Smooth muscle cell (in vitro differentiated cells): ENCODE results near the gene ANKRD11. TPM values are rescaled to one million over a fixed set of nuclear protein-coding genes. Genes with fewer than 3 reads are reported as not detected.
A peak's percentile ranks its signal among the peaks of the same experiment; 100 is the strongest.

Experiments
- DNase-seq: peaks from one replicate; lab custom pipeline; 2025; ENCODE audit not compliant: unreplicated experiment; lab: John Stamatoyannopoulos, UW
- H2AFZ ChIP-seq: fragments of 200-600 bp; sonication (generic); 2 replicates; pipeline ENCODE4 v1.6.0; 2016; ENCODE audit warnings: antibody characterized with exemption, low read depth, mild to moderate bottlenecking
- H3F3A ChIP-seq: fragments of 200-600 bp; sonication (generic); 2 replicates; pipeline ENCODE4 v1.6.0; 2017; ENCODE audit warnings: antibody characterized with exemption, low read depth
- H3K27ac ChIP-seq: fragments of 200-600 bp; sonication (generic); 2 replicates; pipeline ENCODE4 v1.5.1; 2016; ENCODE audit warnings: low read depth, mild to moderate bottlenecking
- H3K27me3 ChIP-seq: fragments of 200-600 bp; sonication (generic); 2 replicates; pipeline ENCODE4 v1.6.1; 2016; ENCODE audit warnings: low read depth, mild to moderate bottlenecking
- H3K36me3 ChIP-seq: fragments of 200-600 bp; sonication (generic); 2 replicates; pipeline ENCODE4 v1.5.1; 2016; ENCODE audit warnings: low read depth
- H3K4me1 ChIP-seq: fragments of 200-600 bp; sonication (generic); 2 replicates; pipeline ENCODE4 v1.5.1; 2016; ENCODE audit warnings: low read depth
- H3K4me2 ChIP-seq: fragments of 200-600 bp; sonication (generic); 2 replicates; pipeline ENCODE4 v1.6.0; 2016; ENCODE audit warnings: mild to moderate bottlenecking
- H3K4me3 ChIP-seq: fragments of 200-600 bp; sonication (generic); 2 replicates; pipeline ENCODE4 v1.5.1; 2016; ENCODE audit warnings: mild to moderate bottlenecking
- H3K79me2 ChIP-seq: fragments of 200-600 bp; sonication (generic); 2 replicates; pipeline ENCODE4 v1.6.0; 2016; ENCODE audit warnings: low read depth, mild to moderate bottlenecking
- H3K9ac ChIP-seq: fragments of 200-600 bp; sonication (generic); 2 replicates; pipeline ENCODE4 v1.6.0; 2016; ENCODE audit warnings: low read depth
- H3K9me3 ChIP-seq: fragments of 200-600 bp; sonication (generic); replicated peaks from 2 replicates; pipeline ENCODE4 v1.5.1; 2016; ENCODE audit warnings: low read depth
- H4K20me1 ChIP-seq: fragments of 200-600 bp; sonication (generic); 2 replicates; pipeline ENCODE4 v1.6.0; 2016; ENCODE audit warnings: low read depth
- WGBS: methylation state at CpG from one replicate; pipeline ENCODE4 v1.1.7; 2016; ENCODE audit warnings: low lambda C conversion rate; 5-methylcytosine and 5-hydroxymethylcytosine counted together
- polyA plus RNA-seq: library from polyadenylated mRNA; unstranded; fragments of >200 nt; fragmentation: Nextera tagmentation; extraction: Ambion mirVana; gene quantifications from 2 replicates; pipeline ENCODE4 v1.2.1, GENCODE V29; 2016
- total RNA-seq: library from RNA; depleted of rRNA; stranded (reverse); fragments of >200 nt; gene quantifications from 2 replicates; pipeline ENCODE4 v1.2.3, GENCODE V29; 2014
- TF ChIP-seq, protein P1 (sequence below): fragments of 200-600 bp; sonication (generic); IDR thresholded peaks from 2 replicates; pipeline ENCODE4 v1.5.1; 2017; ENCODE audit warnings: borderline replicate concordance, mild to moderate bottlenecking, antibody characterized with exemption; ENCODE audit not compliant: insufficient read depth, poor library complexity, severe bottlenecking

ANKRD11 gene
- total and polyA plus RNA-seq, 2 experiments from 2014 or later, result 31.5 to 105 TPM

GRCh38 chr16:89398924-89399323, 91.4 kb downstream of the ANKRD11 start:
- Histone ChIP-seq H3K4me2 (no peak overlapping the region), H3K9me3 (no peaks in the 10 kb centered on the region), H3K36me3 (no peaks in the 10 kb centered on the region), H3K27me3 (no peaks in the 10 kb centered on the region), H3K27ac (peak overlapping the region; percentile 19), H3K4me3 (no peak overlapping the region), H4K20me1 (peaks cover 93% of the 10 kb centered on the region), H2AFZ (no peak overlapping the region), H3K9ac (no peak overlapping the region), H3F3A (peaks cover 10% of the 10 kb centered on the region), H3K4me1 (peaks cover 11% of the 10 kb centered on the region), H3K79me2 (peaks cover 93% of the 10 kb centered on the region)
- TF ChIP-seq, protein P1, sequence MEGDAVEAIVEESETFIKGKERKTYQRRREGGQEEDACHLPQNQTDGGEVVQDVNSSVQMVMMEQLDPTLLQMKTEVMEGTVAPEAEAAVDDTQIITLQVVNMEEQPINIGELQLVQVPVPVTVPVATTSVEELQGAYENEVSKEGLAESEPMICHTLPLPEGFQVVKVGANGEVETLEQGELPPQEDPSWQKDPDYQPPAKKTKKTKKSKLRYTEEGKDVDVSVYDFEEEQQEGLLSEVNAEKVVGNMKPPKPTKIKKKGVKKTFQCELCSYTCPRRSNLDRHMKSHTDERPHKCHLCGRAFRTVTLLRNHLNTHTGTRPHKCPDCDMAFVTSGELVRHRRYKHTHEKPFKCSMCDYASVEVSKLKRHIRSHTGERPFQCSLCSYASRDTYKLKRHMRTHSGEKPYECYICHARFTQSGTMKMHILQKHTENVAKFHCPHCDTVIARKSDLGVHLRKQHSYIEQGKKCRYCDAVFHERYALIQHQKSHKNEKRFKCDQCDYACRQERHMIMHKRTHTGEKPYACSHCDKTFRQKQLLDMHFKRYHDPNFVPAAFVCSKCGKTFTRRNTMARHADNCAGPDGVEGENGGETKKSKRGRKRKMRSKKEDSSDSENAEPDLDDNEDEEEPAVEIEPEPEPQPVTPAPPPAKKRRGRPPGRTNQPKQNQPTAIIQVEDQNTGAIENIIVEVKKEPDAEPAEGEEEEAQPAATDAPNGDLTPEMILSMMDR, result no peak
- 87% methylated on average over 9 of the region's 9 CpGs for WGBS
- no peak for DNase-seq

- no peaks in the 10 kb centered on the region for H3K36me3 ChIP-seq
- peaks cover 11% of the 10 kb centered on the region for H3F3A ChIP-seq
- H4K20me1 ChIP-seq, result peaks cover 93% of the 10 kb centered on the region
- no peaks in the 10 kb centered on the region for H3K27me3 ChIP-seq
- TF ChIP-seq, protein P1, result no peak
- WGBS, result 99% methylated on average over 16 of the region's 16 CpGs
- peaks cover 5% of the 10 kb centered on the region for H3K4me1 ChIP-seq
- H3K79me2 ChIP-seq, result peaks cover 93% of the 10 kb centered on the region
- H3K9ac ChIP-seq, result no peak overlapping the region
- no peak overlapping the region for H3K4me2 ChIP-seq
- no peak overlapping the region for H3K4me3 ChIP-seq
- no peak overlapping the region for H2AFZ ChIP-seq
- no peak overlapping the region for H3K27ac ChIP-seq
- no peak for DNase-seq
- no peaks in the 10 kb centered on the region for H3K9me3 ChIP-seq
These were observed 93.0 kb downstream of the ANKRD11 start for GRCh38 chr16:89397331-89397861.

GRCh38 chr16:89396156-89396555, 94.2 kb downstream of the ANKRD11 start:
- H3K9ac ChIP-seq, result no peak overlapping the region
- H3F3A ChIP-seq, result peaks cover 11% of the 10 kb centered on the region
- H3K27ac ChIP-seq, result no peak overlapping the region
- H3K36me3 ChIP-seq, result no peaks in the 10 kb centered on the region
- TF ChIP-seq, protein P1, result no peak
- no peaks in the 10 kb centered on the region for H3K9me3 ChIP-seq
- H3K27me3 ChIP-seq, result no peaks in the 10 kb centered on the region
- H4K20me1 ChIP-seq, result peaks cover 93% of the 10 kb centered on the region
- no peak overlapping the region for H3K4me2 ChIP-seq
- 93% methylated on average over 13 of the region's 13 CpGs for WGBS
- peaks cover 5% of the 10 kb centered on the region for H3K4me1 ChIP-seq
- H2AFZ ChIP-seq, result no peak overlapping the region
- H3K79me2 ChIP-seq, result peaks cover 92% of the 10 kb centered on the region
- DNase-seq, result no peak
- H3K4me3 ChIP-seq, result no peak overlapping the region
